H1 (cell line): ENCODE data around the gene CIAO2B. TPM values are rescaled to one million over a fixed set of nuclear protein-coding genes. Genes with fewer than 3 reads are reported as not detected.

Experiments
- CTCF ChIA-PET: fragments of 300-600 bp; sonication (Branson Sonifier 250); formaldehyde crosslinking; loops from one replicate; lab custom pipeline; 2021; ENCODE audit not compliant: partially characterized antibody; lab: Charles Lee
- POLR2A ChIA-PET: fragments of 300-600 bp; sonication (Branson Sonifier 250); formaldehyde crosslinking; loops from one replicate; lab custom pipeline; 2021; ENCODE audit warnings: inconsistent platforms; ENCODE audit not compliant: partially characterized antibody; lab: Charles Lee
- DNase-seq, 2 experiments: peaks; one replicate each; pipeline versions ENCODE4 v3.0.0 to v3.0.0-alpha.2; 2010 to 2022; ENCODE audit warnings: low spot score in 2 of 2, low read depth in 1 of 2, mixed read lengths in 1 of 2
- FAIRE-seq: peaks from 2 replicates; lab custom pipeline; 2011; peaks lifted over from hg19 to GRCh38; lab: Jason Lieb, UNC
- H2AFZ ChIP-seq: 2 replicates; pipeline ENCODE4 v1.8.1; 2012; ENCODE audit warnings: low read length, inconsistent platforms
- H2AK5ac ChIP-seq: 2 replicates; pipeline ENCODE4 v1.6.1; 2013; ENCODE audit warnings: low read depth, low read length
- H2BK120ac ChIP-seq: replicated peaks from 2 replicates; pipeline ENCODE3; 2013; ENCODE audit warnings: low read depth, low read length, inconsistent platforms
- H2BK12ac ChIP-seq: 2 replicates; pipeline ENCODE4 v1.6.1; 2013; ENCODE audit warnings: low read depth, low read length
- H2BK15ac ChIP-seq: 2 replicates; pipeline ENCODE4 v1.6.1; 2013; ENCODE audit warnings: low read length
- H2BK20ac ChIP-seq: 2 replicates; pipeline ENCODE4 v1.6.1; 2013; ENCODE audit warnings: low read length
- H2BK5ac ChIP-seq: 2 replicates; pipeline ENCODE4 v1.6.1; 2013; ENCODE audit warnings: low read depth, low read length
- H3K14ac ChIP-seq: 2 replicates; pipeline ENCODE4 v1.6.1; 2013; ENCODE audit warnings: inconsistent platforms; ENCODE audit not compliant: insufficient read length
- H3K18ac ChIP-seq: 2 replicates; pipeline ENCODE4 v1.6.1; 2013; ENCODE audit warnings: low read length; ENCODE audit errors: extremely low read depth
- H3K23ac ChIP-seq: 2 replicates; pipeline ENCODE4 v1.6.1; 2013; ENCODE audit warnings: inconsistent platforms; ENCODE audit not compliant: insufficient read length
- H3K23me2 ChIP-seq: 2 replicates; pipeline ENCODE4 v1.6.1; 2013; ENCODE audit warnings: low read depth, low read length
- H3K27ac ChIP-seq: 2 replicates; pipeline ENCODE4 v1.6.1; 2011; ENCODE audit warnings: low read depth, low read length, inconsistent platforms
- H3K27me3 ChIP-seq, 4 experiments: replicated peaks in 1 of 4; 1 replicate in 1 of 4; 2 replicates in 3 of 4; pipeline versions ENCODE4 v1.6.1 to v1.8.1; 2011 to 2013; ENCODE audit warnings: low read length in 3 of 4, mild to moderate bottlenecking in 3 of 4, inconsistent platforms in 2 of 4, mixed read lengths in 2 of 4, moderate library complexity in 1 of 4; ENCODE audit not compliant: control insufficient read depth in 3 of 4, insufficient read depth in 3 of 4; ENCODE audit errors: extremely low read depth in 1 of 4
- H3K36me3 ChIP-seq, 4 experiments: 2 replicates each; pipeline versions ENCODE4 v1.6.1 to v1.8.1; 2011 to 2013; ENCODE audit warnings: mild to moderate bottlenecking in 4 of 4, low read length in 3 of 4, moderate library complexity in 2 of 4, control low read depth in 1 of 4, inconsistent platforms in 1 of 4; ENCODE audit not compliant: insufficient read depth in 4 of 4, control insufficient read depth in 2 of 4
- H3K4ac ChIP-seq: replicated peaks from 2 replicates; pipeline ENCODE3; 2013; ENCODE audit warnings: low read length, low read depth, mixed read lengths, inconsistent platforms; ENCODE audit not compliant: insufficient read length
- H3K4me1 ChIP-seq, 4 experiments: replicated peaks in 1 of 4; 1 replicate in 1 of 4; 2 replicates in 3 of 4; pipeline versions ENCODE4 v1.6.1 to v1.8.1; 2011 to 2013; ENCODE audit warnings: low read length in 3 of 4, inconsistent platforms in 2 of 4, mixed read lengths in 1 of 4; ENCODE audit not compliant: insufficient read depth in 4 of 4, control insufficient read depth in 3 of 4
- H3K4me2 ChIP-seq, 2 experiments: 2 replicates each; pipeline versions ENCODE4 v1.6.1 to v1.8.1; 2011 to 2013; ENCODE audit warnings: low read depth in 2 of 2, low read length in 2 of 2, control low read depth in 1 of 2, inconsistent platforms in 1 of 2, mild to moderate bottlenecking in 1 of 2; ENCODE audit not compliant: insufficient read depth in 1 of 2
- H3K4me3 ChIP-seq, 4 experiments: fragments of 200-600, 300-600 bp in 1 of 4; sonication (generic), shearing (Covaris generic), sonication (Bioruptor Twin) in 1 of 4; 2 replicates each; pipeline versions ENCODE4 v1.5.1 to v1.8.1; 2011 to 2016; ENCODE audit warnings: low read length in 4 of 4, low read depth in 3 of 4, control low read depth in 2 of 4, inconsistent platforms in 2 of 4, mild to moderate bottlenecking in 2 of 4, mixed read lengths in 1 of 4, moderate library complexity in 1 of 4; ENCODE audit not compliant: insufficient read depth in 2 of 4; ENCODE audit errors: extremely low read depth in 1 of 4
- H3K56ac ChIP-seq: replicated peaks from 2 replicates; pipeline ENCODE3; 2013; ENCODE audit warnings: low read depth, mild to moderate bottlenecking, mixed read lengths, low read length, inconsistent platforms; ENCODE audit not compliant: insufficient read length
- H3K79me1 ChIP-seq: 2 replicates; pipeline ENCODE4 v1.6.1; 2013; ENCODE audit warnings: low read depth, low read length, control low read depth
- H3K79me2 ChIP-seq, 2 experiments: 2 replicates each; pipeline versions ENCODE4 v1.6.1 to v1.8.1; 2012 to 2013; ENCODE audit warnings: low read length in 2 of 2, mild to moderate bottlenecking in 2 of 2, inconsistent platforms in 1 of 2; ENCODE audit not compliant: insufficient read depth in 2 of 2, control insufficient read depth in 1 of 2
- H3K9ac ChIP-seq, 4 experiments: replicated peaks in 1 of 4; 1 replicate in 1 of 4; 2 replicates in 3 of 4; pipeline versions ENCODE4 v1.6.1 to v1.8.1; 2011 to 2013; ENCODE audit warnings: low read depth in 3 of 4, low read length in 3 of 4, control low read depth in 2 of 4, mild to moderate bottlenecking in 2 of 4, moderate library complexity in 2 of 4, inconsistent platforms in 1 of 4; ENCODE audit errors: extremely low read depth in 1 of 4
- H3K9me3 ChIP-seq, 2 experiments: 2 replicates each; pipeline versions ENCODE4 v1.6.1 to v1.8.1; 2012 to 2013; ENCODE audit warnings: mild to moderate bottlenecking in 2 of 2, moderate library complexity in 2 of 2, control low read depth in 1 of 2, inconsistent platforms in 1 of 2, low read depth in 1 of 2, low read length in 1 of 2, mixed read lengths in 1 of 2; ENCODE audit not compliant: insufficient read depth in 2 of 2
- H4K20me1 ChIP-seq, 2 experiments: replicated peaks in 1 of 2; 2 replicates each; pipeline versions ENCODE3 to v1.8.1; 2011 to 2013; ENCODE audit warnings: inconsistent platforms in 2 of 2, low read length in 2 of 2, mild to moderate bottlenecking in 1 of 2; ENCODE audit not compliant: insufficient read depth in 2 of 2, control insufficient read depth in 1 of 2
- H4K5ac ChIP-seq: 2 replicates; pipeline ENCODE4 v1.6.1; 2013; ENCODE audit warnings: low read length, low read depth, mixed read lengths, inconsistent platforms; ENCODE audit not compliant: insufficient read length
- H4K8ac ChIP-seq: 2 replicates; pipeline ENCODE4 v1.8.0; 2013; ENCODE audit warnings: mild to moderate bottlenecking, moderate library complexity, low read length, inconsistent platforms; ENCODE audit not compliant: insufficient read depth; ENCODE audit errors: extremely low read depth
- H4K91ac ChIP-seq: replicated peaks from 2 replicates; pipeline ENCODE3; 2013; ENCODE audit warnings: low read length, mixed read lengths, inconsistent platforms; ENCODE audit not compliant: insufficient read length
- CHD1 ChIP-seq: IDR thresholded peaks from 2 replicates; pipeline ENCODE4 v1.6.1; 2012; ENCODE audit warnings: low read depth, low read length, improper control_type of control experiment
- KDM5A ChIP-seq: fragments of 200-600 bp; IDR thresholded peaks from 2 replicates; pipeline ENCODE4 v1.7.1; 2012; ENCODE audit warnings: mild to moderate bottlenecking, low read length, inconsistent platforms, mixed read lengths
- MAFK ChIP-seq: IDR thresholded peaks from 2 replicates; pipeline ENCODE4 v1.6.1; 2012; ENCODE audit warnings: low read depth, mild to moderate bottlenecking, improper control_type of control experiment, low read length
- POLR2A ChIP-seq, 2 experiments: IDR thresholded peaks; 1 replicate in 1 of 2; 2 replicates in 1 of 2; pipeline ENCODE4 v1.6.1; 2011; ENCODE audit warnings: low read depth in 2 of 2, low read length in 2 of 2, mild to moderate bottlenecking in 2 of 2; ENCODE audit errors: control extremely low read depth in 1 of 2
- WGBS, 2 experiments: shearing (Covaris generic) in 1 of 2; methylation state at CpG; one replicate each; pipeline versions ENCODE4 v1.1.6 to v1.1.7; 2013 to 2015; ENCODE audit warnings: low lambda C conversion rate in 2 of 2, mixed read lengths in 2 of 2, inconsistent platforms in 1 of 2, low coverage in 1 of 2, missing lambda C conversion rate in 1 of 2; ENCODE audit not compliant: insufficient replicate concordance in 2 of 2, insufficient coverage in 1 of 2, insufficient read length in 1 of 2; ENCODE audit errors: extremely low coverage in 1 of 2, missing lambda C conversion rate in 1 of 2; 5-methylcytosine and 5-hydroxymethylcytosine counted together
- polyA plus RNA-seq, 7 experiments: library from polyadenylated mRNA; depleted of rRNA in 3 of 7; stranded (reverse) in 5 of 7; unstranded in 2 of 7; fragments of >200 nt in 5 of 7; fragments of 200-250 nt in 2 of 7; gene quantifications; 1 replicate in 5 of 7; 2 replicates in 1 of 7; 4 replicates in 1 of 7; pipeline versions ENCODE4 v1.2.1 to v1.2.3, GENCODE V29; 2011 to 2013; ENCODE audit warnings: missing spikeins in 2 of 7, mixed read lengths in 2 of 7
- total RNA-seq: library from RNA; stranded (reverse); fragmentation: NEBNext Ultra II Directional; extraction: Animal tissue kit (Norgen Biotek cat#: 25700); gene quantifications from 2 replicates; pipeline ENCODE4 v1.2.1, GENCODE V29; 2021
- TF ChIP-seq, protein P1 (sequence below): IDR thresholded peaks from 2 replicates; pipeline ENCODE4 v1.6.1; 2011; ENCODE audit warnings: low read length, improper control_type of control experiment

The CIAO2B gene
- total and polyA plus RNA-seq, 2 of the 8 experiments (the other 6 are each of a cell fraction or from before 2014, with no cell fraction given), result 65.6 to 248 TPM

DNA sequence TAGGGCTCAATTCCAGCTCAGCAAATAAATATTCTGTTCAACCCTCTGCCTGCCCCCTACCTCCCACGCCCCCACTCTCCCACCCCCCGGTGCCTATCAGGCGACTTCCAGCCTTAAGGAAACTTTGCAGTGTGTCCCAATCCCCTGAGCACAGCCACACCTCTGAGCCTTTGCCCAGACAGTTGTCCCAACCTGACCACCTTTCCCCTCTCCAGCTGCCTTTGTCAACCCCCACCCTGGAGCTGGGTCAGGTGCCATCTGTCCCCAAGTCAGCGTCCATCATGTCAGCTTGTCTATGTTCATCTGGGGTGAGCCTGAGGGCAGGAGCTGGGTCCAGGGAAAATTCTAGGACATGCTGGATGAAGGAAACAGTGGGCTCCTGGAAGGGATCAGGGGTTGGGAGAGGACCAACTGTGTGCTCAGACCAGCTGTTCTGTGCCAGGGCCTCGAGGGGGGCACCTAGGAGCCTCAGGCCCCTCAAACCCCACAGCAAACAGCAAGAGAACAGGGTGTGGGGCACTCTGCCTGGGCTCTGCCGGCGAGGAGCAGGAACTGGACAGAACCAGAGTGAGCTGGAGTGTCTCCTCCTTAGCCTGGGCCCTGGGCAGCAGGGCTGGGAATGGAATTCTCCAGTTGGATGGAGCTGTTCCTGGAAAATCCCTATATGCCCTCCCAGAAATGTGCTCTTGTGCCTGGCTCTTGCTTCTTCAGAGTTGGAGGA, 33.3 kb downstream of the CIAO2B start:
- no peak overlapping the region for H2BK20ac ChIP-seq
- WGBS, 2 experiments, result 86% methylated on average over 6 of the region's 7 CpGs; no CpG with 5 or more reads in 1 of the 2 experiments
- no peaks in the 10 kb centered on the region for H3K36me3 ChIP-seq
- no peaks in the 10 kb centered on the region for H3K9me3 ChIP-seq
- H4K8ac ChIP-seq, result no peak overlapping the region
- no peak overlapping the region for H2BK120ac ChIP-seq
- no peaks in the 10 kb centered on the region for H3K79me1 ChIP-seq
- H2AK5ac ChIP-seq, result no peak overlapping the region
- no peaks in the 10 kb centered on the region; a peak in 1 of 7 replicates for H3K27me3 ChIP-seq
- no peak overlapping the region for H3K4me2 ChIP-seq
- no peak overlapping the region; a peak in 1 of 7 replicates for H3K9ac ChIP-seq
- H3K4ac ChIP-seq, result no peak overlapping the region
- H2BK15ac ChIP-seq, result no peak overlapping the region
- no peaks in the 10 kb centered on the region for H3K23me2 ChIP-seq
- no peak overlapping the region for H3K14ac ChIP-seq
- no peak overlapping the region for H3K4me3 ChIP-seq
- DNase-seq, result no peak
- CTCF ChIA-PET, result interaction anchor here (1.0 to 42.0 kb wide), 5 partner anchors 15 to 408 kb away, joined by 3 to 1009 read pairs (median 7); partner anchors contain the start of genes CDH16, CES3, CIAO2B and RRAD
- FAIRE-seq, result no peak
- POLR2A ChIA-PET, result interaction anchor here (0.9 to 2.3 kb wide), 3 partner anchors 18 to 42 kb away, joined by 3 to 5 read pairs (median 3); partner anchors contain the start of gene CDH16
- H3K4me1 ChIP-seq, result peaks cover 0 to 6% (median 3%) of the 10 kb centered on the region in 4 experiments; a peak in 4 of 7 replicates
- H4K91ac ChIP-seq, result no peak overlapping the region
- no peak overlapping the region for H2AFZ ChIP-seq
- H2BK5ac ChIP-seq, result no peak overlapping the region
- no peak overlapping the region for H3K18ac ChIP-seq
- H2BK12ac ChIP-seq, result no peak overlapping the region
- H3K23ac ChIP-seq, result no peak overlapping the region
- no peak overlapping the region for H3K27ac ChIP-seq
- no peaks in the 10 kb centered on the region for H3K79me2 ChIP-seq
- H4K5ac ChIP-seq, result no peak overlapping the region
- H4K20me1 ChIP-seq, result peaks cover 0 to 2% of the 10 kb centered on the region in 2 experiments
- H3K56ac ChIP-seq, result no peak overlapping the region
- TF ChIP-seq CHD1 (no peak), MAFK (no peak), POLR2A (IDR thresholded peaks at IDR 0.05; ENCODE audit: control extremely low read depth in 1 of 2, low read depth in 2 of 2, low read length in 2 of 2) (no peak), KDM5A (no peak)
- TF ChIP-seq, protein P1, sequence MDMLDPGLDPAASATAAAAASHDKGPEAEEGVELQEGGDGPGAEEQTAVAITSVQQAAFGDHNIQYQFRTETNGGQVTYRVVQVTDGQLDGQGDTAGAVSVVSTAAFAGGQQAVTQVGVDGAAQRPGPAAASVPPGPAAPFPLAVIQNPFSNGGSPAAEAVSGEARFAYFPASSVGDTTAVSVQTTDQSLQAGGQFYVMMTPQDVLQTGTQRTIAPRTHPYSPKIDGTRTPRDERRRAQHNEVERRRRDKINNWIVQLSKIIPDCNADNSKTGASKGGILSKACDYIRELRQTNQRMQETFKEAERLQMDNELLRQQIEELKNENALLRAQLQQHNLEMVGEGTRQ, result no peak
